Hematopoietic multipotent progenitor cell treated with erythropoietin and hydrocortisone succinate and interleukin-3 and kit ligand, for 15 days (in vitro differentiated cells): ENCODE results near the gene EXOSC9.

Experiments
- DNase-seq: peaks from one replicate; pipeline ENCODE4 v3.0.0-alpha.2; 2015; ENCODE audit warnings: low spot score

EXOSC9 gene

GRCh38 chr4:121824171-121824527 is 23.0 kb downstream of the EXOSC9 start:
- DNase-seq = no peak

- DNase-seq = no peak
These were observed 23.8 kb downstream of the EXOSC9 start for GRCh38 chr4:121824950-121825349.

- peak; percentile 46 for DNase-seq
These were observed 26.7 kb downstream of the EXOSC9 start for GRCh38 chr4:121827853-121828252.

GRCh38 chr4:121829511-121829910 is 28.4 kb downstream of the EXOSC9 start:
- no peak for DNase-seq

GRCh38 chr4:121838136-121838535 is 37.0 kb downstream of the EXOSC9 start:
- DNase-seq = no peak

GRCh38 chr4:121842862-121843261 is 41.7 kb downstream of the EXOSC9 start:
- DNase-seq = no peak

GRCh38 chr4:121846662-121847061 is 45.5 kb downstream of the EXOSC9 start:
- DNase-seq = no peak

GRCh38 chr4:121851354-121851753 is 50.2 kb downstream of the EXOSC9 start:
- DNase-seq = no peak

- DNase-seq = no peak
These were observed 59.0 kb downstream of the EXOSC9 start for GRCh38 chr4:121860121-121860520.

GRCh38 chr4:121861426-121861825 is 60.3 kb downstream of the EXOSC9 start:
- peak; percentile 6 for DNase-seq

- DNase-seq = no peak
These were observed 62.7 kb downstream of the EXOSC9 start for GRCh38 chr4:121863799-121864198.
